Heart left ventricle (tissue), 13 donors: ENCODE data around the gene CYP1B1.

ENCODE experiments used
- CTCF ChIP-seq, 12 donors: fragments of 200-600 bp; sonication (generic) in 4 of 12; IDR thresholded peaks; one replicate each; pipeline versions ENCODE4 v1.5.0 to v1.8.0; 2018 to 2022; ENCODE audit warnings: antibody characterized with exemption in 12 of 12, mild to moderate bottlenecking in 5 of 12
- POLR2A ChIP-seq, 2 donors: fragments of 450-650 bp; IDR thresholded peaks; one replicate each; pipeline ENCODE4 v1.6.1; 2017; ENCODE audit warnings: antibody characterized with exemption in 2 of 2, mild to moderate bottlenecking in 2 of 2, moderate library complexity in 2 of 2
- donor health status: ischemic (EF 13 %, LVEDD 7.1; RV severe dilation, severe dysfunction).
- donor health status: DM: no; HTN: yes; CAD: no.
- donor health status: DM: no; HTN: no; CAD: no.
- donor health status: ischemic (EF 25% LVEDD 6.9; RV normal size, moderate dysfunction).
- donor health status: ischemic (EF 25% LVEDD 5.7; RV mildly dilated, moderate dysfunction).
- donor health status: ischemic (EF 35%, LVEDD 5.7; RV mildly dilated, moderate dysfunction).
- donor health status: nonischemic (EF 11% LVEDD 7.7; RV severe dilation, severe dysfunction).
- donor health status: DM: yes; HTN: yes; CAD: no.
- donor health status: PGD.
- donor health status: ischemic (EF 29% LVEDD 5.4; RV normal size, mild dysfunction).
- donor health status: nonischemic (EF 23%, LVEDD 6.1; RV moderate dilation, normal function).

- TF ChIP-seq CTCF (IDR thresholded peaks at IDR 0.05): no peak
- no peak for TF ChIP-seq POLR2A (IDR thresholded peaks at IDR 0.05)
Observed at GRCh38 chr2:38017836-38018235, 58.1 kb downstream of the CYP1B1 start.
